ENCODE results near the gene CACNA2D4. TPM values are rescaled to one million over a fixed set of nuclear protein-coding genes. Genes with fewer than 3 reads are reported as not detected.

Gene CACNA2D4
- total RNA-seq, 1 donor from 2014 or later: 1.1 TPM

- DNase-seq (ENCODE audit: missing footprints) (no peak), ATAC-seq (no peak)
- intact Hi-C loops (cut with DNase I): loop anchor here (5.0 kb wide), 2 partner anchors 283 to 303 kb away; no protein-coding TSS in a partner anchor
Observed at GRCh38 chr12:1935242-1935641, 16.8 kb upstream of the CACNA2D4 start.

- ATAC-seq (no peak), DNase-seq (ENCODE audit: missing footprints) (no peak)
- intact Hi-C loops (cut with DNase I): loop anchor here (5.0 kb wide), 2 partner anchors 283 to 303 kb away; no protein-coding TSS in a partner anchor
Observed at GRCh38 chr12:1934831-1935230, 16.4 kb upstream of the CACNA2D4 start.

- ATAC-seq (no peak), DNase-seq (ENCODE audit: missing footprints) (no peak)
- intact Hi-C loops (cut with DNase I): no loop called here
Observed at GRCh38 chr12:1934068-1934467, 15.6 kb upstream of the CACNA2D4 start.

GRCh38 chr12:1933342-1934051 is 15.0 kb upstream of the CACNA2D4 start:
- intact Hi-C loops (cut with DNase I): no loop called here
- DNase-seq (ENCODE audit: missing footprints) (no peak), ATAC-seq (no peak)

GRCh38 chr12:1932264-1932777 is 13.9 kb upstream of the CACNA2D4 start:
- DNase-seq (ENCODE audit: missing footprints) (no peak), ATAC-seq (peak; percentile 76)
- intact Hi-C loops (cut with DNase I): no loop called here

GRCh38 chr12:1931642-1932041 is 13.2 kb upstream of the CACNA2D4 start:
- intact Hi-C loops (cut with DNase I): no loop called here
- DNase-seq (ENCODE audit: missing footprints): no peak

GRCh38 chr12:1930803-1931597 is 12.5 kb upstream of the CACNA2D4 start:
- DNase-seq (ENCODE audit: missing footprints) (no peak), ATAC-seq (no peak)
- intact Hi-C loops (cut with DNase I): no loop called here

More at GRCh38 chr12:1931642-1932041, 13.2 kb upstream of the CACNA2D4 start:
- no peak for ATAC-seq

- DNase-seq (ENCODE audit: missing footprints): no peak
Observed at GRCh38 chr12:1929985-1930802, 11.7 kb upstream of the CACNA2D4 start.

GRCh38 chr12:1929241-1929984 is 11.0 kb upstream of the CACNA2D4 start:
- intact Hi-C loops (cut with DNase I): no loop called here
- no peak for DNase-seq (ENCODE audit: missing footprints)

More at GRCh38 chr12:1929985-1930802, 11.7 kb upstream of the CACNA2D4 start:
- intact Hi-C loops (cut with DNase I): no loop called here
- no peak for ATAC-seq

GRCh38 chr12:1928439-1929121 is 10.1 kb upstream of the CACNA2D4 start:
- ATAC-seq (no peak), DNase-seq (ENCODE audit: missing footprints) (no peak)
- intact Hi-C loops (cut with DNase I): no loop called here

More at GRCh38 chr12:1929241-1929984, 11.0 kb upstream of the CACNA2D4 start:
- ATAC-seq: no peak

GRCh38 chr12:1927751-1928351 is 9.4 kb upstream of the CACNA2D4 start:
- intact Hi-C loops (cut with DNase I): no loop called here
- peak; percentile 74 for ATAC-seq
- DNase-seq (ENCODE audit: missing footprints): no peak

GRCh38 chr12:1927051-1927680 is 8.7 kb upstream of the CACNA2D4 start:
- DNase-seq (ENCODE audit: missing footprints) (no peak), ATAC-seq (no peak)
- intact Hi-C loops (cut with DNase I): no loop called here

- ATAC-seq: peak; percentile 38
- intact Hi-C loops (cut with DNase I): no loop called here
- no peak for DNase-seq (ENCODE audit: missing footprints)
Observed at GRCh38 chr12:1926251-1926657, 7.8 kb upstream of the CACNA2D4 start.

GRCh38 chr12:1925684-1926006 is 7.2 kb upstream of the CACNA2D4 start:
- no peak for ATAC-seq
- intact Hi-C loops (cut with DNase I): no loop called here
- no peak for DNase-seq (ENCODE audit: missing footprints)

- no peak for ATAC-seq
- intact Hi-C loops (cut with DNase I): no loop called here
- no peak for DNase-seq (ENCODE audit: missing footprints)
Observed at GRCh38 chr12:1924996-1925683, 6.7 kb upstream of the CACNA2D4 start.

GRCh38 chr12:1922985-1923384 is 4.5 kb upstream of the CACNA2D4 start:
- DNase-seq (ENCODE audit: missing footprints) (no peak), ATAC-seq (no peak)
- intact Hi-C loops (cut with DNase I): no loop called here

Measured in Right ventricle myocardium inferior (tissue), 1 donor.